ENCODE measurements around the gene MSANTD1. TPM values are rescaled to one million over a fixed set of nuclear protein-coding genes. Genes with fewer than 3 reads are reported as not detected.

The MSANTD1 gene
- total RNA-seq, 1 experiment from 2014 or later: 0.71 TPM

DNA sequence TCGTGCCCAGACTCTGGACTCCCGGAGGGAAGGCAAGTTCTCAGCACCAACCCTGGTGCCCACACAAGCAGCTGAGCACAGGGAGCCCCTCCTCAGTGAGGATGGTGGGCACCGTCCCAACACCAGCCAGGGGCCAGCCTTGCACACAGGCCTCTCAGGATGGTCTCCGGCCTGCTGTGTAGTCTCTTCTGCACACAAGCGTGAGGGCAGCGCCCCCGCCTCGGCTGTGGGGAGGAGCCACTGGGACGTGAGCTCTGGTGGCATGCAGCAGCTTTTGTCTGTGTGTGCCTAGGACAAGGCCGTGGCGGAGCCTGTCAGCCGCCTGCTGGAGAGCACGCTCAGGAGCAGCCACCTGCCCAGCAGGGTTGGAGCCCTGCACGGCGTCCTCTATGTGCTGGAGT, 16.1 kb upstream of the MSANTD1 start:
- Histone ChIP-seq H3K9ac (ENCODE audit: low read length) (no peak overlapping the region), H3K4me3 (replicated peaks in 1 of 2; ENCODE audit: low read depth in 1 of 2, low read length in 2 of 2) (no peak overlapping the region), H2AFZ (ENCODE audit: low read depth, low read length, poor library complexity, severe bottlenecking) (no peak overlapping the region), H3K9me2 (ENCODE audit: insufficient read depth) (no peaks in the 10 kb centered on the region), H3K4me1 (ENCODE audit: control insufficient read depth in 1 of 2, insufficient read depth in 2 of 2, low read length in 2 of 2) (no peaks in the 10 kb centered on the region), H3K36me3 (ENCODE audit: control insufficient read depth in 1 of 2, insufficient read depth in 2 of 2, low read length in 2 of 2) (peaks cover 21 to 22% of the 10 kb centered on the region in 2 experiments; a peak in 3 of 4 replicates), H3K27me3 (ENCODE audit: insufficient read depth, low read length) (no peaks in the 10 kb centered on the region), H3K27ac (ENCODE audit: low read depth, low read length) (no peak overlapping the region), H3K79me2 (ENCODE audit: insufficient read depth, low read length) (no peaks in the 10 kb centered on the region), H3K9me3 (ENCODE audit: control insufficient read depth in 1 of 2, insufficient read depth in 1 of 2, low read depth in 1 of 2, low read length in 2 of 2) (no peaks in the 10 kb centered on the region), H3K4me2 (ENCODE audit: low read length) (no peak overlapping the region), H4K20me1 (ENCODE audit: insufficient read depth) (no peaks in the 10 kb centered on the region)
- BruUV-seq (replicated peaks): no TSS peak
- intact Hi-C loops (cut with micrococcal nuclease): no loop called here
- CTCF ChIA-PET: no interaction called here
- RAD21 ChIA-PET (ENCODE audit: low non-redundant PET in 1 of 2, low total read pairs in 2 of 2, uncharacterized antibody in 2 of 2, unreplicated experiment in 2 of 2): no interaction called here
- POLR2A ChIA-PET: no interaction called here
- no peak for DNase-seq (ENCODE audit: low read depth, low spot score)
- no peak for ATAC-seq
- TF ChIP-seq, protein P1, sequence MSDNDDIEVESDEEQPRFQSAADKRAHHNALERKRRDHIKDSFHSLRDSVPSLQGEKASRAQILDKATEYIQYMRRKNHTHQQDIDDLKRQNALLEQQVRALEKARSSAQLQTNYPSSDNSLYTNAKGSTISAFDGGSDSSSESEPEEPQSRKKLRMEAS (IDR thresholded peaks at IDR 0.05): no peak
- no peak for TF ChIP-seq SP1 (IDR thresholded peaks at IDR 0.05; ENCODE audit: low read depth)
- no peak for TF ChIP-seq JUND (IDR thresholded peaks at IDR 0.05)
- TF ChIP-seq TCF7L2 (IDR thresholded peaks at IDR 0.05; ENCODE audit: borderline replicate concordance, extremely low read depth, insufficient read depth, insufficient read length): no peak
- TF ChIP-seq EGR1 (IDR thresholded peaks at IDR 0.05; ENCODE audit: low read depth): no peak
- no peak for TF ChIP-seq EZH2 (IDR thresholded peaks at IDR 0.05)
- TF ChIP-seq, protein P2, sequence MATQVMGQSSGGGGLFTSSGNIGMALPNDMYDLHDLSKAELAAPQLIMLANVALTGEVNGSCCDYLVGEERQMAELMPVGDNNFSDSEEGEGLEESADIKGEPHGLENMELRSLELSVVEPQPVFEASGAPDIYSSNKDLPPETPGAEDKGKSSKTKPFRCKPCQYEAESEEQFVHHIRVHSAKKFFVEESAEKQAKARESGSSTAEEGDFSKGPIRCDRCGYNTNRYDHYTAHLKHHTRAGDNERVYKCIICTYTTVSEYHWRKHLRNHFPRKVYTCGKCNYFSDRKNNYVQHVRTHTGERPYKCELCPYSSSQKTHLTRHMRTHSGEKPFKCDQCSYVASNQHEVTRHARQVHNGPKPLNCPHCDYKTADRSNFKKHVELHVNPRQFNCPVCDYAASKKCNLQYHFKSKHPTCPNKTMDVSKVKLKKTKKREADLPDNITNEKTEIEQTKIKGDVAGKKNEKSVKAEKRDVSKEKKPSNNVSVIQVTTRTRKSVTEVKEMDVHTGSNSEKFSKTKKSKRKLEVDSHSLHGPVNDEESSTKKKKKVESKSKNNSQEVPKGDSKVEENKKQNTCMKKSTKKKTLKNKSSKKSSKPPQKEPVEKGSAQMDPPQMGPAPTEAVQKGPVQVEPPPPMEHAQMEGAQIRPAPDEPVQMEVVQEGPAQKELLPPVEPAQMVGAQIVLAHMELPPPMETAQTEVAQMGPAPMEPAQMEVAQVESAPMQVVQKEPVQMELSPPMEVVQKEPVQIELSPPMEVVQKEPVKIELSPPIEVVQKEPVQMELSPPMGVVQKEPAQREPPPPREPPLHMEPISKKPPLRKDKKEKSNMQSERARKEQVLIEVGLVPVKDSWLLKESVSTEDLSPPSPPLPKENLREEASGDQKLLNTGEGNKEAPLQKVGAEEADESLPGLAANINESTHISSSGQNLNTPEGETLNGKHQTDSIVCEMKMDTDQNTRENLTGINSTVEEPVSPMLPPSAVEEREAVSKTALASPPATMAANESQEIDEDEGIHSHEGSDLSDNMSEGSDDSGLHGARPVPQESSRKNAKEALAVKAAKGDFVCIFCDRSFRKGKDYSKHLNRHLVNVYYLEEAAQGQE (IDR thresholded peaks at IDR 0.05; ENCODE audit: low read depth): no peak
- no peak for TF ChIP-seq ZNF274 (IDR thresholded peaks at IDR 0.05; ENCODE audit: low read depth, low read length)
- TF ChIP-seq ZFX (IDR thresholded peaks at IDR 0.05): no peak
- TF ChIP-seq, protein P3, sequence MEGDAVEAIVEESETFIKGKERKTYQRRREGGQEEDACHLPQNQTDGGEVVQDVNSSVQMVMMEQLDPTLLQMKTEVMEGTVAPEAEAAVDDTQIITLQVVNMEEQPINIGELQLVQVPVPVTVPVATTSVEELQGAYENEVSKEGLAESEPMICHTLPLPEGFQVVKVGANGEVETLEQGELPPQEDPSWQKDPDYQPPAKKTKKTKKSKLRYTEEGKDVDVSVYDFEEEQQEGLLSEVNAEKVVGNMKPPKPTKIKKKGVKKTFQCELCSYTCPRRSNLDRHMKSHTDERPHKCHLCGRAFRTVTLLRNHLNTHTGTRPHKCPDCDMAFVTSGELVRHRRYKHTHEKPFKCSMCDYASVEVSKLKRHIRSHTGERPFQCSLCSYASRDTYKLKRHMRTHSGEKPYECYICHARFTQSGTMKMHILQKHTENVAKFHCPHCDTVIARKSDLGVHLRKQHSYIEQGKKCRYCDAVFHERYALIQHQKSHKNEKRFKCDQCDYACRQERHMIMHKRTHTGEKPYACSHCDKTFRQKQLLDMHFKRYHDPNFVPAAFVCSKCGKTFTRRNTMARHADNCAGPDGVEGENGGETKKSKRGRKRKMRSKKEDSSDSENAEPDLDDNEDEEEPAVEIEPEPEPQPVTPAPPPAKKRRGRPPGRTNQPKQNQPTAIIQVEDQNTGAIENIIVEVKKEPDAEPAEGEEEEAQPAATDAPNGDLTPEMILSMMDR (IDR thresholded peaks at IDR 0.05 in 2 of 3, conservative IDR thresholded peaks at IDR 0.05 in 1 of 3; ENCODE audit: borderline replicate concordance in 1 of 3, insufficient read depth in 1 of 3, low read depth in 2 of 3, low read length in 2 of 3): no peak
- no peak for TF ChIP-seq POLR2A (IDR thresholded peaks at IDR 0.05; ENCODE audit: borderline replicate concordance, extremely low read depth, insufficient read depth, insufficient read length)
- TF ChIP-seq YY1 (IDR thresholded peaks at IDR 0.05; ENCODE audit: extremely low read depth, insufficient replicate concordance, low read depth, low read length): no peak
- no peak for TF ChIP-seq CBX3 (IDR thresholded peaks at IDR 0.05; ENCODE audit: low read depth)

All from HCT116 (cell line).